PFSK-1 (cell line): Measurements from ENCODE around the gene UBQLN3.

Experiments
- FOXP2 ChIP-seq: optimal IDR thresholded peaks from 2 replicates; pipeline ENCODE3; 2011; ENCODE audit warnings: borderline replicate concordance, control low read depth, inconsistent platforms; ENCODE audit not compliant: insufficient read depth; ENCODE audit errors: extremely low read length, extremely low read depth
- POLR2AphosphoS5 ChIP-seq: IDR thresholded peaks from 2 replicates; pipeline ENCODE4 v1.6.1; 2012; ENCODE audit warnings: low read depth, mild to moderate bottlenecking, control low read depth, low read length, moderate library complexity
- SIN3A ChIP-seq: IDR thresholded peaks from 2 replicates; pipeline ENCODE4 v1.6.1; 2012; ENCODE audit warnings: mild to moderate bottlenecking, low read length, moderate library complexity, borderline replicate concordance; ENCODE audit not compliant: insufficient read depth
- TAF1 ChIP-seq: IDR thresholded peaks from 2 replicates; pipeline ENCODE4 v1.6.1; 2012; ENCODE audit warnings: low read length, control low read depth, borderline replicate concordance; ENCODE audit not compliant: insufficient read depth
- TF ChIP-seq, protein P1 (sequence below), 2 experiments: IDR thresholded peaks; 2 replicates each; pipeline versions ENCODE4 v1.6.1 to v1.8.0; 2011 to 2012; ENCODE audit warnings: low read depth in 2 of 2, low read length in 2 of 2, control low read depth in 1 of 2, inconsistent platforms in 1 of 2, mild to moderate bottlenecking in 1 of 2, moderate library complexity in 1 of 2; ENCODE audit not compliant: insufficient read depth in 1 of 2

DNA sequence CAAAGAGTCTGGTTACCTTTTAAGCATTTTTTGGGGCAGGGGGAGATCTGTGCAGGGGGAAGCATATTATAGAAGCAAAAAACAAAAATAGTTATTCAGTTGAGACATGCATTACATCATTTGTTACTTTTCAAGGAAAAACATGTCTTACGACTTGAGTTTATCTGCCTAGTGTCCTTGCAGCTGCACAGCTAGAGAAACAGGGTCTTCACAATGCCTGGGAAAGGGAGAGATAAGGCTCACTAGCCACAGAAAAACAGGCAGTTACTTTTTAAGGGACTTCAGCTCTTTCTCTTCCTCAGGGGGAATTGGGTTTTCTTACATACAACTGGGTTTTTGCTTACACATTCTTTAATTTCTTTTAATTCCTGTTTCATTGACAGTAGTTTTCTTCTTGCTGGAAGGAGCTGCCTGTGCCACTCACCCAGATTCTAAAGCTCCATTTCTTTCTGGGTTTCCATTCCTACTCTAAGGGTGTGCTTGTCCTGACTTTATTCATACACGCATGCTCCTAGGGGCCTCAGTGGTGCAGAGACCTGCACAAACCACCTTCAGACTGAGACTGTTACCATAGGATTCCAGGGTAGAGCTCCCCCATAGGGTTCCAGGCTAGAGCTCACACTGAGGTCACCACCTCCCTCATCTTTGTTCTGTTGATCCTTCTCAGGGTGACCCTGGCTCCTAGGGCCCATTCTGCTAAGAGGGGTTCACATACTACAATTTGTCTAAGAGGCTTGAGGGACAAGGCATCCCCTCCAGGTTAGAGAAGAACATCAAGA, 21.5 kb upstream of the UBQLN3 start:
- no peak for TF ChIP-seq POLR2AphosphoS5
- TF ChIP-seq, protein P1, sequence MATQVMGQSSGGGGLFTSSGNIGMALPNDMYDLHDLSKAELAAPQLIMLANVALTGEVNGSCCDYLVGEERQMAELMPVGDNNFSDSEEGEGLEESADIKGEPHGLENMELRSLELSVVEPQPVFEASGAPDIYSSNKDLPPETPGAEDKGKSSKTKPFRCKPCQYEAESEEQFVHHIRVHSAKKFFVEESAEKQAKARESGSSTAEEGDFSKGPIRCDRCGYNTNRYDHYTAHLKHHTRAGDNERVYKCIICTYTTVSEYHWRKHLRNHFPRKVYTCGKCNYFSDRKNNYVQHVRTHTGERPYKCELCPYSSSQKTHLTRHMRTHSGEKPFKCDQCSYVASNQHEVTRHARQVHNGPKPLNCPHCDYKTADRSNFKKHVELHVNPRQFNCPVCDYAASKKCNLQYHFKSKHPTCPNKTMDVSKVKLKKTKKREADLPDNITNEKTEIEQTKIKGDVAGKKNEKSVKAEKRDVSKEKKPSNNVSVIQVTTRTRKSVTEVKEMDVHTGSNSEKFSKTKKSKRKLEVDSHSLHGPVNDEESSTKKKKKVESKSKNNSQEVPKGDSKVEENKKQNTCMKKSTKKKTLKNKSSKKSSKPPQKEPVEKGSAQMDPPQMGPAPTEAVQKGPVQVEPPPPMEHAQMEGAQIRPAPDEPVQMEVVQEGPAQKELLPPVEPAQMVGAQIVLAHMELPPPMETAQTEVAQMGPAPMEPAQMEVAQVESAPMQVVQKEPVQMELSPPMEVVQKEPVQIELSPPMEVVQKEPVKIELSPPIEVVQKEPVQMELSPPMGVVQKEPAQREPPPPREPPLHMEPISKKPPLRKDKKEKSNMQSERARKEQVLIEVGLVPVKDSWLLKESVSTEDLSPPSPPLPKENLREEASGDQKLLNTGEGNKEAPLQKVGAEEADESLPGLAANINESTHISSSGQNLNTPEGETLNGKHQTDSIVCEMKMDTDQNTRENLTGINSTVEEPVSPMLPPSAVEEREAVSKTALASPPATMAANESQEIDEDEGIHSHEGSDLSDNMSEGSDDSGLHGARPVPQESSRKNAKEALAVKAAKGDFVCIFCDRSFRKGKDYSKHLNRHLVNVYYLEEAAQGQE (IDR thresholded peaks at IDR 0.05; ENCODE audit: insufficient read depth in 1 of 2, low read depth in 2 of 2, low read length in 2 of 2), result no peak
- no peak for TF ChIP-seq TAF1
- no peak for TF ChIP-seq SIN3A
- TF ChIP-seq FOXP2, result no peak
